ENCODE data around the gene RXRA.

Gene RXRA

DNA sequence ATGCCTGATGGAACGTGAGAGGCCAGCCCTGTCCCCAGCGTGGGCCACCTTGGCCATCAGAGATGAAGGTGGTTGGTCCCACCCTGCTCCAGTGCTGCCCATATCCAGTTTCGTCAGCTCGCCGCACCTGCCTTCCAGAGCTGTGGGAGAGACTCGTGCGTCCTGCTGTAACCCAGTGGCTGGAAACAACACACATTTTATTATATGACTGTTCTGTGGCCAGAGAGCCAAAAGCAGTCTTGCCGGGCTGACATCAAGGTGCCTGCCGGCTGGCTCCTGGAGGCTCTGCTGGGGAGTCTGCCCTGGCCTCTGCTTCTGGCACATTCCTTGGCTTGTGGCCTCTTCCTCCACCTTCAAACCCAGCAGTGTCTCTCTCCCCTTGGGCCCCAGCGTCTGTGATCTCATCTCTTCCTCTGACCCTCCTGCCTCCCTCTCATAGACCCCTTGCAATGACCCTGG, 94.7 kb downstream of the RXRA start:
- DNase-seq = no peak

DNA sequence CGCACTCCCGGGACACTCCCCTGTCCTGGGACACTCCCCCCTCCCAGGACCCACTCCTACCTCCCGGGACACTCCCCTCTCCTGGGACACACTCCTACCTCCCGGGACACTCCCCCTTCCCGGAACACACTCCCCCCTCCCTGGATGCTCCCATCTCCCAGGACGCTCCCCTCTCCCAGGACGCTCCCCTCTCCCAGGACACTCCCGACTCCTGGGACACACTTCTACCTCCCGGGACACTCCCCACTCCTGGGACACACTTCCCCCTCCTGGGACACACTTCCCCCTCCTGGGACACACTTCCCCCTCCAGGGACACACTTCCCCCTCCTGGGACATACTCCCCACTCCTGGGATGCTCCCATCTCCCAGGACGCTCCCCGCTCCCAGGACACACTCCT, 95.6 kb downstream of the RXRA start:
- DNase-seq = no peak

DNA sequence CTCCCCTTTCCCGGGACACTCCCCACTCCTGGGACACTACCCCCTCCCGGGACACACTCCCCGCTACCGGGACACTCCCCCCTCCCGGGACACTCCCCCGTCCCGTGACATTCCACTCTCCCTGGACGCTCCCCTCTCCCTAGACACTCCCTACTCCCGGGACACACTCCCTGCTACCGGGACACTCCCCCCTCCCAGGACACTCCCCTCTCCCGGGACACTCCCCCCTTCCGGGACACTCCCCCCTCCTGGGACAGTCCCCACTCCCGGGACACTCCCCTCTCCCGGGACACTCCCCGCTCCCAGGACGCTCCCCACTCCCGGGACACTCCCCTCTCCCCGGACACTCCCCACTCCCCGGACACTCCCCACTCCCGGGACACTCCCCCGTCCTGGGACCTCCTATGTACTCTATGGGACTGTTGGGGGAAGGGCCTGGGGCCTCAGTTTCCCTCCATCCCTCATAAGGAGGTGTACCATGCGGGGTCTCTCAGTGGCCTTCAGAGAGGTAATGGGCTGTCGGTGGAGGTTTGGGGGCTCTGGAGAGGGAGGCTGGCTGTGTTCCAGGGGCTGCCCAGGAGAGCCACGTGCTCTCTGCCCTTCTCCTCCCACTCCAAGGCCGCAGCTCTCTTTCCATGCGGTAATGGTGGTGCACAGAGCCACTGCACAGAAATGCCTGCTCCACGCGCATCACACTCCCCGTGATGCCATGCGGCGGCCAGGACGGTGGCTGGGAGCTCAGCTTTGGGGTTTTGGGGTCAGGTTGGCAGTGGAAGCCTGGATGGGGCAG, 96.2 kb downstream of the RXRA start:
- no peak for DNase-seq

DNA sequence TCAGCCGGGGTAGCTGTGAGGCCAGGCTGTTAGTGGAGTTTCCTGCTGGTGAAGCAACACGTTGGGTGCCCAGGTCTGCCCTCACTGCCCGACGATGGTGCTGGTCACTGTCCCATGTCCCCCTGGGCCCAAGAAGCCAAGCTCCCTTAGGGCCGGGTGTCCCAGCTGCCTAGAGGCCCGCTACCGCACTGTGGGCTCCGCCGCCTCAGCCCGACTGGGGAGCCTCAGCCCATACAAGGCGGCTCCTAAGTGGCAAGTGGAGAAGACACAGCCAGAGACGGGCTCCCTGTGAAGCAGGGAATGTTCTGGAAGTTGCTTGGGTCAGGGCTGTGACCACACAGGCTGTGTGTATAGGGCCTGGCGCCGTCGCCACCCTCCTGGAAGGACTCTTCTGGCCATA, 96.9 kb downstream of the RXRA start:
- DNase-seq = no peak

DNA sequence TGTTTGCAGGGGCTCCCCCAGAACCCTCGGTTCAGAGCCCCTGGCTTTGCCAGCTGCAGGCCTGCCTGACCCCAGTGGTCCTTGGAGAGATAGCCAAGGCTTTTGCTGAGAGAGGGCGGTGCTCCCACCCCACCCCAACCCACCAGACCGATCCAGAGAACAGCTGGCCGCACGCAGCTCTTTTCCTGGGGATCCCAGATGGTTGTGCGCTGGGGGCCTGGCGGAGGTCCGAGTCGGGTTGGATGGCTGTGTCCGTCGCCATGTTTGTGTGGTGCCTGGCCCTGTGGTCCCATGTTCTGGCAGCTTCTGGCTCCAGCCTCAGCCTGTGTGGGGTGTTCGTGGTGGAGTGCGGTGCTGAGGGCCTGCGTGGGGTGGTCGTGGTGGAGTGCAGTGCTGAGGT, 97.5 kb downstream of the RXRA start:
- no peak for DNase-seq

DNA sequence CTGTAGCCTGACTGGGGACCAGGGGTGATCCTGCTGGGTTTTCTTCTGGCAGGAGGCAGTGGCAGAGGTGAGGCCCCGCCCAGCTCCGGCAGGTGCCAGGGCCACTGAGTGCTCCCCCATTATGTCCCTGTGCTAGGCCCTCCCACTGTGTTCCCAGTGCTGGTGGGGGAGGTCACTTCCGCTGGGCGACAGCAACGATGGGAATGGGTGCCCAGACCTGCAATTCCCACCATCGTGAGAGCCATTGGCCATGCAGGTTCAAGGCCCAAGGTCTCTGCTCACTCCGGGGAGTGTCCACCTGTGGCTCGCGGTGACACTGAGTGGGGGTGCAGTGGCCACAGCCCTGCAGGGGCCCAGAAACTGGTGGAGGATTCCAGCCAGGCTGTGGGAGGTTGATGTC, 98.6 kb downstream of the RXRA start:
- DNase-seq = no peak

DNA sequence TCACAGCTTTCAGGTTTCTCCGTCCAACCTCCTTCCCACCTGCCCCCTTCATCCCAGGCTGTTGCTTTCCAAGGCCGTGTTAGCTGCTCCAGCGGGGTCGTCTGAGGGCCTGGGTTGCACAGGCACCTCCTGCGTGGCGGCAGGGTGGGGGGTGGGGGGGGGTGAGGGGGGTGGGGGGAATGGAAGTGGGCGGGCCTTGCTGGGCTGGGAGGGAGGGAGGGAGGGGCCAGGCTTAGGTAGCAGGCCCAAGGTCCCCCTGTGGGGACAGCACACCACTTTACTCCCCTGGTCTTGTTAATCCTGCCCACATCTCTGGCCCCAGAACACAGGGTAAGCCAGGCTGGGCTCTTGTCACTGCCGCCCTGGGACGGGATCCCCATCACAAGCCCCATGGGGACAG, 99.1 kb downstream of the RXRA start:
- no peak for DNase-seq

DNA sequence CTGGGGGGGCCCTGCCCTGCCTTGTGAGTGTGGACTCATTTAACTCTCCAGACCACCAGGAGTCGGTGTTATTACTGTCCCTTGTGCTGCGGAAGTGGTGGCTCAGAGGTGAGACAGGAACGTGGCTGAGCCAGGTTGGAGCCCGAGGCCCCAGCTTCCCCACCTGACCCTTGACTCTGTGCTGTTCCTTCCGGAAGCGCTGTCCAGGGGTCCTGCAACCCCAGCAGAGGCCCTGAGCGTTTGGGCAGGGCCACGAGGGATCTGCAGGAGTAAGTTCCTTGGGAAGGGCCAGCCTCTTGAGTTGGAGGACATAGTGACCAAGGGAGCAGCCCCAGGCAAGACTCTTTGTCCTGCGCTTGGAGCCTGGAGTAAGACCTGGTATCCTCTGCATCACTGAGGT, 99.6 kb downstream of the RXRA start:
- DNase-seq = no peak

DNA sequence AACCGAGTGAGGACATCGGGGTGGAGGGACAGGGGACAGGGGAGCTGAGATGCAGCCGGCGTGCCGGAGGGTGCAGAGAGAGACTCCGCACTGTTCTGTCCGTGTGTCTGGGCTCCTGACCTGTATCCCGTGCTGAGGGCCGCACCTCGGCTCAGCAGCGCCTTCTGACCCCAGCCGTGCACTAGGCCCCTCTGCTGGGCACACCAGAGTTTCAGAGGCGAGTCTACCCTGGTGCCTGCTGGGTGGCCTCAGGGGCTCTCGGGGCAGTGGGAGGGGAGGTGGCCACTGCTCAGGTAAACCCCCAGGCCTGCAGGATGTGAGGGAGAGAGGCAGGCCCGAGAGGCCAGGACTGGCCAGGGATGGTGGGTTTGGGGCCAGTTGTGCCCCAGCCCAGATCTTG, 100.2 kb downstream of the RXRA start:
- no peak for DNase-seq

DNA sequence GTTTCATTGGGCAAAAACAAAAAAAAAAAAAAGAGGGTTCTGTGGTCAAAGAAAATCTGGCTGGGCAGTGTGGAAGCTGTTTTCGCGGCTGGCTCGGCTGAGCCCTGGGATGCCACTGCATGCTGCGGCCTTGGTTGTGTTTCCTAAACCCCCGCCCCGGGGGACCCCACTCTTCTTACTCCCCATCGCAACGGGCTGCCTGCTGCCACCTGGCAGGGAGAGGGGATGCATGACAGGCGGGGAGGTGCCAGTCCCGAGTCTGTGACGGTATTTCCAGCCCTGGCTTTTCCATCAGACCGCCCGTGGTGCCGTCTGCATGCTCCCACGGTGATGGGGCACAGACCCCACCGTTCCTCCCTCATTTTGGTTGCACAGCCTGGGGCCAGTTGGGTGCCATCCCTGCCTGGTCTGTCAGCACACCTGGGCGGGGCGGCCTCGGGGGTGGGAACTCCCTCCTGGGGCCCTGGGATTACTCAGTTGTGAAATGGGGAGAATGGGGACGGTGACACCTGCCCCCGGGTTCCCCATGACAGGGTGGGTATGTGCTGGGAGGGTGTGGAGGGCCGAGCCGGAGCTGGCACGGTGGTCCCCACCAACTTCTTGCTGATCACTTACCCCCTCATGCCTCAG, 101.0 kb downstream of the RXRA start:
- DNase-seq = no peak

DNA sequence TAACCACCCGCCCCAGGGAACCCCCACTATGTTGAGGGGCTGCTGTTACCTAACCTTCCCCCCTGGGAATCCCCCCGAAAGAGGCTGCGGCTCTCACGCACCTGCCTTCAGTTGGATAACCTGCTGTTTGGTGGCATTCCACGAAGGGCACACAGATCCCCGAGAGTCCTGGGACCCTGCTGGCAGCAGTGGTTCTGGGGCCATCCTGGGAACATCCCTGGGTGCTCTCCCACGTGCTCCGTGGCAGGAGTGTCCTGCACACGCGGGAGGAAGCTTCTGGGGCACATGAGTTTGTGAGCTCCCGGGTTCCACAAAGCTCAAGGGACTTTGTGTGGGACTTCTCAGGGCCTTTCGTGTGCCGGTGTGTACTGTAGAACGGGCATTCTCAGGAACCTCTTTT, 102.3 kb downstream of the RXRA start:
- DNase-seq = no peak

DNA sequence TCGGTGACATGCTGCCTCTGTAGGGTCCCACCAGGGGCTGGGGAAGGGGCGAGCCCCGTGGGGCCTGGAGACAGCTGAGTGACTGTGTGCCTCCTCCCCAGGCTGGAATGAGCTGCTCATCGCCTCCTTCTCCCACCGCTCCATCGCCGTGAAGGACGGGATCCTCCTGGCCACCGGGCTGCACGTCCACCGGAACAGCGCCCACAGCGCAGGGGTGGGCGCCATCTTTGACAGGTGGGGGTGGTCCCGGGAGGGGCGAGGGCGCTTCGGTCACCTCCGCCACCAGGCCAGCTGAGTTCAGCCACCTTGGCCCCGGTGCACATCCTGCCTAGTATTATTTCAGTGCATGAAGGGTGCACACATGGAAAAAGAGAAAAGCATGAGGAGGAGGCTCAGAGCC, 102.8 kb downstream of the RXRA start:
- DNase-seq = no peak

DNA sequence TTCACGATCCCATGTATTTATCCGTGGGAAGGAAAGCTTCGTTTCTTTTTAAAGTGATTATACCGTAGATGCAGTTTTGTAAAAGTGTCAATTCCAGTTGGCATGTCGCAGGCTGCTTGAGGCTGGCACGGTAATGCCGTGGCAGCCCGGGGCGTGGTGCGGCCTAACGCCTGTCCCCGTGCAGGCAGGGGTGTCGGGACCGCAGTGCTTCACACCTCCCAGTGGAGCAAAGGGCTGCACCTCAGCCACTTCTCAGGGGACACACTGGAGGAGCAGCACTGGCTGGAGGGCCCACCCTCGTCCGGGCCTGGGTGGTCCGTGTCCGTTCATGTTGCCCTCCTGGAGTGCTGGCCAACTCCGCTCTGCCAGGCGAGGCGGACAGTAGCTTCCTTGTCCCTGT, 103.2 kb downstream of the RXRA start:
- no peak for DNase-seq

DNA sequence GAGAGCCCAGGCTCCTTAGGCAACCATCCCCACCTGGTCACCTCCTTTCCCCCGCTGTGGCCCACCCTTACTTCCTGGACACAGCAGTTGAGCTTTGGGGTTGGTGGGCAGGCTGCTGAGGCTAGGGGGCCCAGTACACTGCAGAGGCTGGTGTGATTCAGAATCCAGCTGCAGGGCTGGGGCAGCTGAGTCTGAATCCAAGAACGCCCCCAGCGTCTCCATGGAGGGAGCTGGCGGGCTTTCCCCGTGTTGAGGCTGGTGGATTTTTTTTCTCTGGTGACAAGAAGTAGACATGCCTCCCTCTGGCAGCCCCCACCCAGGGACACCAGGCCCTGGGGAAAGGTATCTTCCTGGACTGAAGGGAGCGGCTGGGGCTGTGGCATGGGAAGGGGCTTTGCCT, 104.8 kb downstream of the RXRA start:
- no peak for DNase-seq

DNA sequence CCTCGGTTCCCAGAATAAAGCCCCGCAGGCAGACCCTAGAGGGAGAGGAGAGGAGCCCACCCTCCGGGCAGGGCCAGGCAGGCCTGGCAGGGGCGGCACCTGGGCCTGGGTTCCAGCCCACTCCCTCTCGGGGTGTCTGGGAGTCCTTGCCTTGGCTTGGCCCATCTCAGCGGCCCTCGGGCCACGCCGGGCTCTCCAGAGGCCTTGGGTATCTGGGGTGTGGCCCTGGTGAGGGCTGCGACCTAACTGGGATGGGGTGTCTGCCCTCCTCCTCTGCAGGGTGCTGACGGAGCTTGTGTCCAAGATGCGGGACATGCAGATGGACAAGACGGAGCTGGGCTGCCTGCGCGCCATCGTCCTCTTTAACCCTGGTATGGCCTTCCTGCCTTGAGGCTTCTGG, 105.4 kb downstream of the RXRA start:
- no peak for DNase-seq

DNA sequence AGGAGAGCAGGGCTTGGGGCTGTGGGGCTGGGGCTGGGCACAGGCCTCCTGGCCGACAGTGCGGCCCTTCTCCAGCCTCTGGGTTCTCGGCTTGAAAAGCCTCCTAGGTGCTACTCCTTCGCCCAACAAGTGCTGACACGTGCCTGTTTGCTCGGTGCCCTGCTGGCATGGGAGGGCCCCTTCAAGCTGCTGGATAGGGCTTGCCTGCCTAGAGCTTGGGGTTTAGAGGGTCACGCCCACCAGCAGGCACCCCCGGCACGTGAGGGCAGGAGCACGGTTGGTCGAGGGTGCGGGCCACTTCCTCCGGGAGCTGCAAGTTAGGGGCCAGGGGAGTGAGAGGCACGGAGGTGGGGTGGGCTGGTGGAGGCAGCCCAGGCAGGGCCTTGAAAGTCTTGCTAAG, 106.2 kb downstream of the RXRA start:
- no peak for DNase-seq

DNA sequence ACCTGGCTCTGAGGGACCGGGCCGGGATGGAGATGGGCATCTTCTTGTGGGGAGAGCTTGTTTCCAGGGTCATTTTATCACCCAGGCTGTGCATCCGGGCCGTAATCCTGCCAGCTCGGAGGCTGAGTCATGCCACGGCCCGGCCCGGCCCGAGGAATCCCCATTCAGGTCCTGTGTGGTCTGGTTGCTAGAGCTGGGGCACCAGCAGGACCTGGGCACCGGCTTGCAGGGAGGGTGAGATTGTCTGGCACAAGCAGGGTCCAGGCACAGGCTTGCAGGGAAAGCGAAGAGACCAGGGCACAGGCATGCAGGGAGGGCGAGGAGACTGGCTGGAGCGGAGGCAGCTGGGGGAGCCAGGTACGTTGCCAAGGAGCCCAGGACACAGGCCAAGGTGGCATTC, 106.8 kb downstream of the RXRA start:
- no peak for DNase-seq

DNA sequence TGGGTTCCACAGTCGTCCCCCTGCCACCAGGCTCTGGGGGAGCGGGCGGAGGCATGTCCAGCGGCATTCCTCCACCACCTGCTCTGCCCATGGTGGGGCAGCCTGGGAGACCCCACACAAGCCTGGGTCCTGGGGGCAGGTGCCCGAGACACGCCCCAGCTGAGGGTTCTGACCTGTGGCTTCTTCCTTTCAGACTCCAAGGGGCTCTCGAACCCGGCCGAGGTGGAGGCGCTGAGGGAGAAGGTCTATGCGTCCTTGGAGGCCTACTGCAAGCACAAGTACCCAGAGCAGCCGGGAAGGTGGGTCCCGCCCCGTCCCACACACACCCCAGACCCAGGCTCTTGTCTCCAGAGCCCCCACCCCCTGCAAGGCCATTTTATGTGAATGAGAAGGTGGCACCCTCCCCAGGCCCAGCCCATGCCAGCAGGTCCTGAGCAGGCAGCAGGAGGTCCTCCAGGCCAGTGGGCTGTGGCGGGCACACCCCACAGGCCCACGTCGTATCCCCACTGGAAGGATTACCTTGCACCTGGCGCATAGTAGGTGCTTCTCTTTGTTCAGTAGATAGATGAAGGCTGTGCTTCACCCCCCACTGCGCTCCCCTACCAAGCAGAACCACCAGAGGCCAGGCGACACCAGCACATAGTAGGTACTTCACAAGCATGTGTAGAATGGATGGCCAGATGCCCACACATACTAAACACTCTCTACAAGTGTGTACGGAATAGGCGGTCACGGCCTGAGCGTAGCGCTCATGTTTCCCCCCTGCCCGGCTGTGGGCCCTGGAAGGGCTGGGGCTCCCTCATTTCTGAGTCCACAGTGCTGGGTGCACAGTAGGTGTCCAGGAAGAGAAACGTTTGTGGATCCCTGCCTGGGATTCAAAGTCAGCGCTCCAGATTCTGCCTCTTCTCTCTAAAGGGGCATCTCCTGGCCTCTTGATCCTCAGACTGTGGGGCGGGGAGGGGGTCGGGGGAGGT, 107.9 kb downstream of the RXRA start:
- no peak for DNase-seq

DNA sequence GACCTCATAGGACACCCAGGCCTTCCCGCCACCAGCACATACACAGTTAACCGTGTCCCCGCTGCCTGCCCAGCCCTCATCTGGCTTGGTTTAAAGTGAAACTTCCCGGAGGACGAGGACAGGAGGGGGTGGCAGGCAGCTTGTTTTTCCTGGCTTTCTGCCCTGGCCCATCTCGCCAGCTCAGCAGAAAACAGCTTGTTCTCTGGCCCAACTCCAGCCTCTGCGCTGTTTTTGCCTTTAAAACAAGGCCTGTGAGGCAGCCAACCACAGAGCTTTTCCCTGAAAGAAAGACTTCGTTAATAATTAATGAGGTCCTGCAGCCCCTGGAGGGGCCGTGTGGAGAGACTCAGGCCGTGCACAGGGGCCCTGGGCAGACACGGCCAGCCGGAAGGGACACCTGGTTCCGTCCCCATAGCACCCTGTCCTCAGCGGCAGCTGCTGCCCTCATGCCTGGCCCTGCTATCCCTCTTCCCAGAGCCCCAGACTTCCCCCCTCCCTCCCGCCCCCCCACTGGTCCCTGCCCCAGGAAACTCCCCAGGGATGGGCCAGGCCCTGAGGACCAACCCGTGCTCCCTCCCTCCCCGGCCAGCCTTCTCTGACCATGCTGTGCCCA, 108.7 kb downstream of the RXRA start:
- DNase-seq = no peak

DNA sequence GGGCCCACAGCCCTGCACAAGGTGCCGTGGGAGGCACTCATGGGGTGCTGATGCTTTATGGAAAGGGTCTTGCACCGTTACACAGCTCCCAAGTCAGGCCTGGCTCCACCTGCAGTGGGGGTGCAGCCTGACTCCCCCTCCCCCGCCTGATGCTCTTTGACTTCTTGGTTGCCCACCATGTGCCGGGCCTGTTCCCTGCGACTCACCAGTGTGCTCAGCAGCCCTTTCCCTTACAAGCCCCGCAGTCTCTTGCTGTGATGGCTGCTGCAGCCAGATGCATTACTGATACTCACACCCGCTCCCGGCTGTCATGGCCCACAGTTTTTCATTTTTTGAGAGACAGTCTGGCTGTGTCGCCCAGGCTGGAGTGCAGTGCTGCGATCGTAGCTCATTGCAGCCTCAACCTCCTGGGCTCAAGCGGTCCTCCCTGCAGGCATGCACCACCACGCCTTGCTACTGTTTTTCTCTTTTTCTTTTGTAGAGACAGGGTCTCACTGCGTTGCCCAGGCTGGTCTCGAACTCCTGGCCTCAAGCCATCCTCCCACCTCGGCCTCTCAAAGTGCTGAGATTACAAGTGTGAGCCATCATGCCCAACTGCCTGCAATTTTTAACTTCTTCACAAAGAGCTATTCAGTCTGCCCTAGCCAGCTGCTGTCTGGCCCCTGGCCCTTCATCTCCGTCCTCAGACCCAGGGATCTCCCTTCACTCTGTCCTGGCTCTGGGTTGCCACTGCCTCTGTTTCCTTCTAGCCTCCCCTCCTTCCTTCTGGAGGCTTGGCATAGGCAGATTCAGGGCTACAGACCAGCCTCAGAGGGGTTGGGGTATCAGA, 109.5 kb downstream of the RXRA start:
- DNase-seq = no peak

DNA sequence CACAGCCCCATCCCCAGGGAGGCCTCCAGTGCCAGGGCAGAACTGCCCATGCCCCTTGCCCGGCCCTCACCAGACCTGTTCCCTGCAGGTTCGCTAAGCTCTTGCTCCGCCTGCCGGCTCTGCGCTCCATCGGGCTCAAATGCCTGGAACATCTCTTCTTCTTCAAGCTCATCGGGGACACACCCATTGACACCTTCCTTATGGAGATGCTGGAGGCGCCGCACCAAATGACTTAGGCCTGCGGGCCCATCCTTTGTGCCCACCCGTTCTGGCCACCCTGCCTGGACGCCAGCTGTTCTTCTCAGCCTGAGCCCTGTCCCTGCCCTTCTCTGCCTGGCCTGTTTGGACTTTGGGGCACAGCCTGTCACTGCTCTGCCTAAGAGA, 110.1 kb downstream of the RXRA start:
- DNase-seq = no peak

DNA sequence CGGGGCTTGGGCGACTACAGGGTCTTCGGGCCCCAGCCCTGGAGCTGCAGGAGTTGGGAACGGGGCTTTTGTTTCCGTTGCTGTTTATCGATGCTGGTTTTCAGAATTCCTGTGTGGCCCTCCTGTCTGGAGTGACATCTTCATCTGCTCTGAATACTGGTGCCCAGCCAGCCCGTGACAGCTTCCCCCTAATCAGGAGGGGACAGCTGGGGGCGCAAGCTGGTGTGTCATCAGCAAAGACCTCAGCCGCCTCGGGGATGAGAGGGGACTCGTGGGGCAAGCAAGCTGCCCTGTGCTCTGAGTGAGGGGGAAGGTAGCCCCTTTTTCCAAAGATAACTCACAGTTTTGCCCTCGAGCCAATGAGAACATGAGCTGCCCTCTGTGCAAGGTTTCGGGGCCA, 110.7 kb downstream of the RXRA start:
- DNase-seq = no peak

Measured in activated naive CD4-positive, alpha-beta T cell treated with Interleukin-2 at 50 U/mL for 16 hours (primary cell).